GM18498 (cell line): ENCODE measurements around the gene BLTP3A.

ENCODE experiments used
- ATAC-seq: cut with Tn5 transposase; IDR thresholded peaks from one replicate; pipeline ENCODE4 v1.9.1; 2021; ENCODE audit warnings: mild to moderate bottlenecking, moderate library complexity; ENCODE audit not compliant: unreplicated experiment

BLTP3A gene

DNA sequence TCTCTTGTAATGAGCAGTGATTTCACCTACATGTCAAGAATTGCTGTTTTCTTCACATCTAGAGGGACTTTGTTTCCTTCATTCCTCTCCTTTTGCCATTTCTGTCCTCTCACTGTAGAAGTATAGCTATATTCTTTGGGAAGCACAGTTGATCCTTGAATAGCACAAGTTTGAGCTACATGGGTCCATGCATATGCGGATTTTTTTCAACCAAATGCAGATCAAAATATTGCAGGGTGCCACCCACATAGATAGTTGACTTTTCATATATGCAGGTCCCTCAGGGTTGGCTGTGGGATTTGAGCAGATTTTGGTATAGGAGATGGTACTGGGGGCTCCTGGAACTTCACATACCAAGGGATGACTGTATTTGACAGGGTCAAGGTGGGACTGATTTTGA lies 41.1 kb downstream of the BLTP3A start:
- ATAC-seq: no peak

- ATAC-seq: no peak
Observed at GRCh38 chr6:34834789-34835518, 43.1 kb downstream of the BLTP3A start.

- no peak for ATAC-seq
Observed at GRCh38 chr6:34836008-34836407, 44.1 kb downstream of the BLTP3A start.

- ATAC-seq: no peak
Observed at GRCh38 chr6:34836451-34836850, 44.6 kb downstream of the BLTP3A start.

GRCh38 chr6:34837528-34837927 lies 45.6 kb downstream of the BLTP3A start:
- ATAC-seq: no peak

DNA sequence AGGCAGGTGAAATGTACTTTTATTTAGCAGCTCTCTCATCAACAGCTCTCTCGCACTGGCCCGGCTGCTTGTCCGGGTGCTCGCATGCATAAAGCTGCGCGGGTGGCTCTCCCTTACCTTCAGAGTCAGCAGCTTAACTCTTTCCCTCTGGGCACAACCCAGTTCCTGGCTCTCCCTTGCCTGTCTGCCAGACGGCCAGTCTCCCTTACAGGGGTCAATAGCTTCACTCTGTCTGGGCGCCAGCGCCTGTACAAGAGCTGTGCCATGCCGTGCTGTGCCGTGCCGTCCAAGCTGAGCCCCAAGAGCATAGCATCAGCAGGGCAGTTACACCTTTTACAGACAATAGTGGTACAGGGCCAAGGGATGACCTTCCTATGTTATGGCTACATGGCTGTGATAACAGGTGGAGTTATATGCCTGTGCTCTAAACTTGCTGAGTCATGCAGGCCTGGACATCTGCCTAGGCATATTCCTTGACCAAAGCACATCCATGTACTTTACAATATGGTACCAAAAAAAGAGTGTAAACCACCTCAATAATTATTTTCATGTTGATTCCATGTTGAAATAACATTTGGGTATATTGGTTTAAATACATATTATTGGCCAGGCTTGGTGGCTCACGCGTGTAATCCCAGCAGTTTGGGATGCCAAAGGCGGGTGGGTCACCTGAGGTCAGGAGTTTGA lies 47.9 kb downstream of the BLTP3A start:
- no peak for ATAC-seq
